Coronary artery (tissue), 2 donors: ENCODE measurements around the gene STARD6.

Experiments used
- DNase-seq: peaks from one replicate; pipeline ENCODE4 v3.0.0-alpha.2; 2017; ENCODE audit warnings: low spot score
- H3K27ac ChIP-seq, 2 donors: fragments of 200-600 bp; sonication (generic); one replicate each; pipeline ENCODE4 v1.5.1; 2016 to 2019
- H3K4me3 ChIP-seq: fragments of 200-600 bp; sonication (generic); 2 replicates; pipeline ENCODE4 v1.5.1; 2016; ENCODE audit warnings: mild to moderate bottlenecking, moderate library complexity
- TF ChIP-seq, protein P1 (sequence below): fragments of 200-600 bp; sonication (generic); IDR thresholded peaks from one replicate; pipeline ENCODE4 v1.5.1; 2019; ENCODE audit warnings: antibody characterized with exemption

The STARD6 gene

DNA sequence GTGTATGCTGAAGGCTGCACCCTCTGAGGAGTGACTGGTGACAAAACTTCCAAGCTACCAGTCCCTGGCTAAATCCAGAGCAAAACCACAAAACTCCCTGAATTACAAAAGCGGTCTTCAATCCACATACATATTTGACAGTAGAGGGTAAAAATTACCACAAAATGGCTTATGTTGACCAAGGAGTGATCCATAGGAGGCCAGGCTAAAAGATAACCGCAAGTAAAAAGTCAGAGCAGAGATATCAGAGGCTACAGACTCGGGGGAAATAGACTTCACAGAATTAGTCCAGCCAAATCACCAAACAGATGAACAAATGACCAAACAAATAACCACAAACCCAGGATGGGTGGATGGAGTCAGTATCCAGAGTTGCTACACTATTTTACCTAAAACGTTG, 19.4 kb downstream of the STARD6 start:
- TF ChIP-seq, protein P1, sequence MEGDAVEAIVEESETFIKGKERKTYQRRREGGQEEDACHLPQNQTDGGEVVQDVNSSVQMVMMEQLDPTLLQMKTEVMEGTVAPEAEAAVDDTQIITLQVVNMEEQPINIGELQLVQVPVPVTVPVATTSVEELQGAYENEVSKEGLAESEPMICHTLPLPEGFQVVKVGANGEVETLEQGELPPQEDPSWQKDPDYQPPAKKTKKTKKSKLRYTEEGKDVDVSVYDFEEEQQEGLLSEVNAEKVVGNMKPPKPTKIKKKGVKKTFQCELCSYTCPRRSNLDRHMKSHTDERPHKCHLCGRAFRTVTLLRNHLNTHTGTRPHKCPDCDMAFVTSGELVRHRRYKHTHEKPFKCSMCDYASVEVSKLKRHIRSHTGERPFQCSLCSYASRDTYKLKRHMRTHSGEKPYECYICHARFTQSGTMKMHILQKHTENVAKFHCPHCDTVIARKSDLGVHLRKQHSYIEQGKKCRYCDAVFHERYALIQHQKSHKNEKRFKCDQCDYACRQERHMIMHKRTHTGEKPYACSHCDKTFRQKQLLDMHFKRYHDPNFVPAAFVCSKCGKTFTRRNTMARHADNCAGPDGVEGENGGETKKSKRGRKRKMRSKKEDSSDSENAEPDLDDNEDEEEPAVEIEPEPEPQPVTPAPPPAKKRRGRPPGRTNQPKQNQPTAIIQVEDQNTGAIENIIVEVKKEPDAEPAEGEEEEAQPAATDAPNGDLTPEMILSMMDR = no peak
- Histone ChIP-seq H3K27ac (no peak overlapping the region), H3K4me3 (no peak overlapping the region)
- no peak for DNase-seq

DNA sequence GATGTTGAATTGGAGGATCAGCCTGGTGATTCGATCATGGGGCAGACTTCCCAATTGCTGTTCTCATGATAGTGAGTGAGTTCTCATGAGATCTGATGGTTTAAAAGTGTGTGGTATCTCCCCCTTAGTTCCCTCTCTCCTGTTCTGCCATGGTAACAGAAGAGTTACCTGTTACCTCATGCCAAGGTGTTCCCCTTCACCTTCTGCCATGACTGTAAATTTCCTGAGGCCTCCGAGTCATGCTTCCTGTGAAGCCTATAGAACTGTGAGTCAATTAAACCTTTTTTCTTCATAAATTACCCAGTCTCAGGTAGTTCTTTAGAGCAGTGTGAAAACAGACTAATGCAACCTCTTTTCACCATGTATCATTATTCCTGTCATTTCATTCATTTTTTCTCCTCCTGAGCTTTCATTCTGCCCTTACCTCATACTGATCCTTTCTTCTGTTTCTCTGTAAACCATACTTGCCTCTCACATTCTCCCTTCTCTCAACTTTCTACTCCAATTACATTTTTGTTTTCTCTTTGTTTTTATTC, 22.0 kb downstream of the STARD6 start:
- TF ChIP-seq, protein P1 = no peak
- Histone ChIP-seq H3K27ac (no peak overlapping the region), H3K4me3 (no peak overlapping the region)
- no peak for DNase-seq

DNA sequence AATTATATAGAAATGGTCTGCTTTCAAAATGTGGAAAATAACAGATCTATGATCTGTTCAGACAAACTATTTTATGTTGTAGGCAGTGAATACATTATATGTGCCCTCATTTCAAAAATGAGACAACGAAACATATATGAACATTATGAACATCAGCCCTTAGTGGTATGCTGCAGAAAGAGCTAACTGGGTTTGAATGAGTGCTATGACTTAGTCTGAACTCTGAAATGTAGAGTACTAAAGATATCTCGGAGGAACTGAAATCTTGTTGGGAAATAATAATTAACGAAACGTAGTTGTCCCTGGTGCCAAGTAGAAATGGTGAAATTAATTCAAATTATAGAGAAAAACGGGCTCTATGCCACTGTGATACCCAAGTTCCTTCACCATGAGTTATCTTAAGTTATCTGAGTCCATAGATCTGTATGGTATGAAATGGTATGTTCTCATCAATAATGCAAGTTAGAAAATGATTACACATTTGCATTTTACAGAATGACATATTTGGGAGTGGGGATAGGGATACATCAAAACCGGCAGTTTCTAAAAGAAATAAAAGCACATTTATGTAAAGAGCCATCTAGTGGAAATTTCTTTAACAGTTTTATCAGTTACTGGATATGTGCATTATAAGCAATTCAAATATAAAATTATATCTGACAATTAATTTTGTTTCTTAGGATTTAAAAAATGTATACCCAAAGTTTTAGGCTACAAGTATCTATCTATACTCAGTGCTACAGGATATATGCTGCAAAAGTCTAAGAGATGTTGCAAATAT, 26.7 kb downstream of the STARD6 start:
- Histone ChIP-seq H3K4me3 (no peak overlapping the region), H3K27ac (no peak overlapping the region)
- TF ChIP-seq, protein P1 = no peak

DNA sequence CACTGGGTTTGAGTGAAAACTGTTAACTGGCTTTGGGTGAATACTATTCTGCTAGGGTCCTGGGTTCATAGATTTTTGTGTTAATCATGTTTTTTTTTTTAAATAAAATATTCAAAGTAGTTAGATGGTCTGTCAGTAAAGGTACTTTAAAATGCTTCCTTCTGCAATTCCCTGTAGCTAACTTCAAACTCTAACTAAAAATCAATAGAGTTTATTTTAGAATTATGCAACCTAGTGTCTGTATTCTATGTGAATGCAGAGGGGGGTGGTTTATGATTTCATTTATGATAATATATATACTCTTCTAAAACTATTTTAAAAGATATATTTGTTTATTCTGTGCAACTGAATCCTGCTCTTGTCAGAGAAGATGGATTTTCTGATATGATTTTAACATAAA, 27.9 kb downstream of the STARD6 start:
- TF ChIP-seq, protein P1 = no peak
- Histone ChIP-seq H3K4me3 (no peak overlapping the region), H3K27ac (no peak overlapping the region)
- DNase-seq = no peak

More for the DNA sequence above, 26.7 kb downstream of the STARD6 start:
- DNase-seq = no peak

DNA sequence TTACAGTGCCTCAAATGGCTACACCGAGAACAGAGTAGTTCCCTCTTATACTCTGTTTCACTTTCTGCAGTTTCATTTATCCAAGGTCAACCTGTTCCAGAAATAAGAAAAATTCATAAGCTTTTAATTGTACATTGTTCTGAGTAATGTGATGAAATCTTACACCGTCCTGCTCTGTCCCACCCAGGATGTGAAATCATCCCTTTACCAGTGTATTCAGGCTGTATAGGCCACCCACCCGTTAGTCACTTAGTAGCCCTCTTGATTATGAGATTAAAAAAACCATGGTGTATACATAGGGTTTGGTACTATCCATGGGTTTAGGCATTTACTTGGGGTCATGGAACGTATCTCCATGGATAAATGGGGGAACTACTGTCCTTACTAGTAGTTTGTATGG, 29.8 kb downstream of the STARD6 start:
- no peak overlapping the region for H3K27ac ChIP-seq
- DNase-seq = no peak
- TF ChIP-seq, protein P1 = no peak
- H3K4me3 ChIP-seq = no peak overlapping the region

DNA sequence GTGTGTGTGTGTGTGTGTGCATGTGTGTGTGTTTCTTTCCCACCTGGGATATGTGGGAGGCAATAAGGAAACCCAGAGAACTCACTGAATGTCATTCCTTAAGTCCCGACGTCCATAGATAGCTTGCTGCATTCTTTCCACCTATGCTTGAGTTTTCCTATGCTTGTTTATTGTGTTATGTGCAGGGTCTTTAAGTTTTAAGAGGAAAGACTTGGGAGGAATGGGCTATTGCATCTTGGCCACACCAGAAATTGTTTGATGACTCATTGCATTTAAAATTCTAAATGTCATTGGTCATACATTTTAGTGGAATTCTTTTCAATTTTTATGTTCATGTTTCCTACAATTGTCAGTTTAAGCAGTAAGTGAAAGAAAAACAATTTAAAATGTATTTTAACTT, 33.7 kb downstream of the STARD6 start:
- H3K27ac ChIP-seq = no peak overlapping the region
- TF ChIP-seq, protein P1 = no peak
- DNase-seq = no peak
- H3K4me3 ChIP-seq = no peak overlapping the region

DNA sequence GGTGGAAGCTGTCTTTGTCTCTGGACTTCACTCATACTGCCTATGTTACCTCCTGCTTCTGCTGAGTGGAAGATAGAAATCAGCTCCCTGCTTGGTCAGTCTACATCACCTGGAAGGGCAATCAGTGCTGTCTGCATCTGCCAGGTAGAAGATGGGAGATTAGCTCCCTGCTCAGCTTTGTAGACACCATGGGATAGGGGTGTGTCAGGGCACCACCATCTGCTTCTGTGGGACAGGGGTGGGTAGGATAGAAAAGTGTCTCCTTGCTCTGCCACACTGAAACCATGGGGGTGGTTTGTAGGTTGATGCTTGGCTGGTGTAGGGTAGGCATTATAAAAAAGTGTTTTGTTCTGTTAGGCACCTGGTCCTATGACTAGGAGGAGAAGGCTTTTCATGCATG, 34.1 kb downstream of the STARD6 start:
- no peak overlapping the region for H3K4me3 ChIP-seq
- no peak for DNase-seq
- no peak overlapping the region for H3K27ac ChIP-seq
- TF ChIP-seq, protein P1 = no peak
